GM21447 (cell line): ENCODE data around the gene KCNRG.
"Not testable (repeated sequence)": the region's sequence is repeated elsewhere in the genome, so short reads cannot be mapped to it uniquely, and the experiment has no call there.

Experiments used
- ATAC-seq: cut with Tn5 transposase; IDR thresholded peaks from one replicate; pipeline ENCODE4 v1.9.1; 2021; ENCODE audit not compliant: unreplicated experiment

KCNRG gene

DNA sequence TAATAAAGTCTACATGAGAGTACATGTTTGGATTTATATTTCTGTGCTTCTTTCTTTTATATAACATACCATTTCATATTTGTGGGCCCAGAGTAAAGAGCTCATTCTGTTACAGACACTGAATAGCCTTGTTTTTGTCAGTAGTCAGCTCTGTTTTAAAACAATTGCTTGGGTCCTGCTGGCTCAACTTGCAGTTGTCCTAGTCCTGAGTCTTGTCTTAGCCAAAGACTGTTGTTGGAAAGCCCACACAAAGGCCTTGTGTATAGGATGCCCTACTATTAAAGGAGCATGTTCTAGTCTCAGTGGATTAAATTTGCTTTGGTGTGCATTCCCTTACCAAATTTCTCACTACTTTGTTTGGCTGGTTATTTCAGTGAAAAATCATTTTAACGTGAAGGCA is 3.8 kb upstream of the KCNRG start:
- no peak for ATAC-seq

DNA sequence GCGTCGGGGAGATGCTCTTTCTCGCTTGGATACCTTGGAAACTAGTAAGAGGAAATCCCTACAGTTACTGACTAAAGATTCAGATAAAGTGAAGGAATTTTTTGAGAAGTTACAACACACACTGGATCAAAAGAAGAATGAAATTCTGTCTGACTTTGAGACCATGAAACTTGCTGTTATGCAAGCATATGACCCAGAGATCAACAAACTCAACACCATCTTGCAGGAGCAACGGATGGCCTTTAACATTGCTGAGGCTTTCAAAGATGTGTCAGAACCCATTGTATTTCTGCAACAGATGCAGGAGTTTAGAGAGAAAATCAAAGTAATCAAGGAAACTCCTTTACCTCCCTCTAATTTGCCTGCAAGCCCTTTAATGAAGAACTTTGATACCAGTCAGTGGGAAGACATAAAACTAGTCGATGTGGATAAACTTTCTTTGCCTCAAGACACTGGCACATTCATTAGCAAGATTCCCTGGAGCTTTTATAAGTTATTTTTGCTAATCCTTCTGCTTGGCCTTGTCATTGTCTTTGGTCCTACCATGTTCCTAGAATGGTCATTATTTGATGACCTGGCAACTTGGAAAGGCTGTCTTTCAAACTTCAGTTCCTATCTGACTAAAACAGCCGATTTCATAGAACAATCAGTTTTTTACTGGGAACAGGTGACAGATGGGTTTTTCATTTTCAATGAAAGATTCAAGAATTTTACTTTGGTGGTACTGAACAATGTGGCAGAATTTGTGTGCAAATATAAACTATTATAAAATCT is 2.7 kb upstream of the KCNRG start:
- ATAC-seq: no peak

GRCh38 chr13:50014386-50014785 is 858 bp upstream of the KCNRG start:
- no peak for ATAC-seq

GRCh38 chr13:50015750-50016149 is 506 bp downstream of the KCNRG start:
- ATAC-seq: no peak

- no peak for ATAC-seq
Measured at GRCh38 chr13:50016444-50016843, 1.2 kb downstream of the KCNRG start.

GRCh38 chr13:50017819-50018218 is 2.6 kb downstream of the KCNRG start:
- no peak for ATAC-seq

DNA sequence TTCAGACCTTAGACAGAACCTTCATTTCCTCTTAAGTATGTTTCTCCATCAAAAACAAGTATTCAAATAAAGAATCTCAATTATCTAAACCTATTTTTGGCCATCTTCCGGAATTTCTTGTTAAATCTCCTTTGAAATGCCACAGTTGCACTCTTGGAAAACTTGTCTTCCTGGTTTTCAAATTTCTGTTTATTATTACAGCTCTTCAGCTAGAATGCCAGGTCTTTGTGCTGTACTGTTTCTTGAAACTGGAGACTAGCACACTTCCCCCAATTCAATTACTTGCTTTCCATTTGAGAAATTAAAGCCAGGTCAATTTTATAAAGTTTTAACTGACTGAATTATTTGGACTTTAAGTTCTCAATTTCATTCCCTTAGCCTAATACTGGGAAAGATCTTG is 10.2 kb downstream of the KCNRG start:
- ATAC-seq: no peak

GRCh38 chr13:50026788-50027473 is 11.7 kb downstream of the KCNRG start:
- ATAC-seq: peak; percentile 99

- ATAC-seq: no peak
Measured at GRCh38 chr13:50030315-50030714, 15.1 kb downstream of the KCNRG start.

DNA sequence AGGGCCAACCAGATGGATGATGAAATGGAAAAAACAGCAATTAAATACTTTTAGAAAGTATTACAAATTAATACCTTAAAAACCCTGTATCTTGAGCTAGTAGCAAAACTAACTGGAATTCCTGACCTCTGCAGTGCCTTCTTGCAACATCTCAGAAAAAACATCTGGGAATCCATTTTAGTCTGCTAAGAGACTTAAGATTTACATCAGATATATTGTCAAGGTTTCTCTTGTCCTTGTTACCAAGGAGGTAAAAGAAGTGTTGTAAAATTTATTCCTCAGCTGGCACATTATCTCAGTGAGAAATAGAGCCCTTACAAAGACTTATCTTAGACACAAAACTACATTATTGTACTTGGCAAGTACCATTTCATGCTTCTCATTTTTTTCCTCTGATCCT is 18.5 kb downstream of the KCNRG start:
- ATAC-seq: no peak

DNA sequence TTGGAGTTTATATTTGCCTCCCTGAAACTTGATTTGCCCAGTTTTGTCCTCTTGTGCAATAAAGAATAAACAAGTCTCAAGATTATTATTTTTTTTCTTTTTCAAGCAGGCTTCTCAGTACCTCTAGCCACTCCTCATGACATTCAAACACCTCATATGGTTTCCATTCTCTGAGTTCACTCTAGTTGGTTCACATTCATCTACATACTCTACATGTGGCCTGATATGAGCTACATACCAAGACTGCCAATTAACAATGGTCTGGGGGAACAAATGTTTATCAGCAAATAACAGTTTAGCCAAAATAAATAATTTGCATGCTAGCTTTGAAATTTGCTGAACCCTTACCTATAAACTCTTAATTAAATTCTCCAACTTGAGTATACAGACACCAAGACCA is 22.5 kb downstream of the KCNRG start:
- no peak for ATAC-seq

DNA sequence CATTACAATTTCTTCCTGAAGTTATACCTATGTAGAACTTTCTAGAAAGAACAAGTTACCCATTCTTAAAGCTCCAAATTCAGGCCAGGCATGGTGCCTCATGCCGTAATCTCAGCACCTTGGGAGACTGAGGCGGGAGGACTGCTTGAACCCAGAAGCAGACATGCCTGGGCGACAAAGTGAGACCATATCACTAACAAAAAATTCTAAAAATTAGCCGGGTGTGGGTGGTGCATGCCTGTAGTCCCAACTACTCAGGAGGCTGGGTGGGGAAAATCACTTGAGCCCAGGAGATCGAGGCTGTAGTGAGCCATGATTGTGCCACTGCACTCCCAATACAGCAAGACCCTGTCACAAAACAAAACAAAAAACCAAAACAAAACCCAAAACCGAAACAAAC is 23.0 kb downstream of the KCNRG start:
- no peak for ATAC-seq

DNA sequence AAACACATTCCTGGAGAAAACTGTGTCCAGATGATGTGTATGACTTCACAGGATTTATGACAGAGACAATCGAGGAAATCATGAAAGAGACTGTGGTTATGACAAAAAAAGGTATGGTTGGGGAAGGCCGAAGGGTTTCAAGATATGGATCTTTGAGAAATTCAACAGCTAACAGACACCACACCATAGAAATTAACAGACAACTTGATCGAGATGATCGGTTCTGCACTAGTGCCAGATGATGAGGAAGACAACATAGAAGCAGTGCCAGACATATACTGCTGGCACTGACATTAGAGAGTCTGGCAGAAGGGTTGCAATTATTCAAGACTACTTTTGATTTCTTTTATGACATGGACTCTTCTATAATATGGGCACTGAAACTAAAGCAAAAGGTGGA is 37.2 kb downstream of the KCNRG start:
- no peak for ATAC-seq

GRCh38 chr13:50053844-50054243 is 38.6 kb downstream of the KCNRG start:
- ATAC-seq: no peak

DNA sequence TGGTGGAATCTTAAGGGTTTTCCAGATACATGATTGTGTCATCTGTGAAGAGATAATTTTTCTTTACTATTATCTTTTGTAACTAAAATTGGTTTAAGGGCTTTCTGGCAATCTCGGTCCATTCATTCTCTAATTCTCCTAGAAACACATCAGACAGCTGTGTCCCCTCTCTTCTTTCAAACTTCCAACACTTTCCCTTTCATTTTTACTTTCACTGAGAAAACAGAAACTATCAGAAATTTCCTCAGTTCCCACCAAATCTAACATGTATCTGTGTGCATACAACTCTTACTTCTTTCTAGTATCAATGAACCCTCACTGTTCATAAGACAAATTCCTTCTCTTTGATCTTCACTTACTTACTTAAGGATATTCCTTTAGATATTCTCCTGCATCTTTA is 40.2 kb downstream of the KCNRG start:
- no peak for ATAC-seq

DNA sequence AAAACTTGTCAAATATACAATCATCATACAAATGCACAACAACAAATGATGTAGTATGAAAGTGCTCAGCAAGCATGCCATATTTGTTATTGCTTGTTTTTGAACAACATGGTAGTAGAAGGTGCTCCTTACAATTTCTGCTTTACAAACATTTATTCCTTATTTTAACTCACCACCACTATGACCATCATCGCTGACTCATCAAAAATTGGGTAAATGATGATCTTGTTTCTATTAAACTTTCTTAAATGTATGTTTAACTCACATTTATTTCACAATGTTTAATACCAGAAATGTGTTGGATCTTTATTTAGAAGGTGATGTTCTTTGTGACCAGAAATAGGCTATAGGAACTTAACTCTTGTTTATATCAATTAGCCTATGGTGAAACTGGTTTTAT is 45.5 kb downstream of the KCNRG start:
- no peak for ATAC-seq

DNA sequence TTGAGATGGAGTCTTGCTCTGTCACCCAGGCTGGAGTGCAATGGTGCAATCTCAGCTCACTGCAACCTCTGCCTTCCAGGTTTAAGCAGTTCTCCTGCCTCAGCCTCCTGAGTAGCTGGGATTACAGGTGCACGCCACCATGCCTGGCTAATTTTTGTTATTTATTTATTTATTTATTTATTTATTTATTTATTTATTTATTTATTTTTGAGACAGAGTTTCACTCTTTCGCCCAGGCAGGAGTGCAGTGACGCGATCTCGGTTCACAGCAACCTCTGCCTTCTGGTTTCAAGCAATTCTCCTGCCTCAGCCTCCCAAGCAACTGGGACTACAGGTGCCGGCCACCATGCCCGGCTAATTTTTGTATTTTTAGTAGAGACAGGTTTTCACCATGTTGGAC is 47.1 kb downstream of the KCNRG start:
- not testable (repeated sequence) for ATAC-seq

- no peak for ATAC-seq
Measured at GRCh38 chr13:50065712-50066111, 50.5 kb downstream of the KCNRG start.

- ATAC-seq: no peak
Measured at GRCh38 chr13:50068508-50068907, 53.3 kb downstream of the KCNRG start.

DNA sequence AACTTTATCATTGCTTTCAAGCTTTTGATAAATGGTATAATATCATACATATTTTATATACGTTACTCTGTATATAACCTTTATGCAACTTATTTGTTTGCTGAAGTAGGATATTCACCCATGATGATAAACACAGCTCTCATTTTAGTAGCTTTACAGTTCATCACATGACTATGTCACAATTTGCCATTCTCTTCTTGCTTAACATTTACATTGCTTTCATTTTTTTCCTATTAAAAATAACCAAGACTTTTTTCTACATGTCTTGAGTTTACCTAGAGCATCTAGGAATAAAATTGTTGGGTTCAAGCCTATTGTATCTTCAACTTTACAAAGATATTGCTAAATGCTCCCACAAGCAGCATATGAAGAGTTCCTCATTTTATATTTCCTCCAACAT is 54.0 kb downstream of the KCNRG start:
- ATAC-seq: no peak

DNA sequence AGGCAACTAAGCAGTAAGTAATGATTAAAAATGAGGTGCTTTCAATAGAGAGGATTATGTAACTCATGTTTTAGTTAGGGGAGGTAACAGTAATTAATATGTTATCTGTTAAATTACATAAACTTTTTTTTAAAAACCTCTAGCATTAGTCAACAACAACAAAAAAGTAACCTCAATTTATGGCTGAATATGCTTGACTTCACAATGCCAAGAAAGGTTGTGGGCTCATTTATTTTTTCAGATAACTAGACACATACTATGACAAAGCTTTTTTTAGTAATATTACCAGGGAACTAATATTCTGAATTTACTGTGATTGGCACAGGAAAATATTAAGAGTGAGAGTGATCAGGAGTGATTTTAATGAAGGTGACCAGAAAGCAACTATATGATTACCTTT is 54.9 kb downstream of the KCNRG start:
- no peak for ATAC-seq
